ENCODE results near the gene DOCK1. TPM values are rescaled to one million over a fixed set of nuclear protein-coding genes. Genes with fewer than 3 reads are reported as not detected.

DOCK1 gene
- total RNA-seq, 1 donor from 2014 or later, result 57.8 TPM

DNA sequence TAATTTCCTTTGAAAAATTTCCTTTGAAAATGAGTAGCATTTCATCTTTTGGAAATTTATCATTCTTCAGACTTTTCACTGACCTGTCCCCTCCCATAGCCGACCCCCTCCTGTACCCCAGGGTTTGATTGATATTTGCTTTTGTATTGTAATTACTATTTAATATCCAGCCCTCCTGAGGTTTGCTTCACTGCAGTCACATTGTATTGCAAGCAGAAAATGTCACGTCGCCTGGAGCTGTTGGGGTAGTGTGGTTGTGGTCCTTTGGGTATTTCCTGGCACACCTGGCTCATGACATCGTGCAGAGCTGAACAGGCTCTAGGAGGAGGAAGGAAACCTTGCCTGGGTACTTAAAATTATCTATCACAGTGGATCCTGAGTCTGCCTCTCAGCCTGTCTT, 175.1 kb downstream of the DOCK1 start:
- TF ChIP-seq, protein P1, sequence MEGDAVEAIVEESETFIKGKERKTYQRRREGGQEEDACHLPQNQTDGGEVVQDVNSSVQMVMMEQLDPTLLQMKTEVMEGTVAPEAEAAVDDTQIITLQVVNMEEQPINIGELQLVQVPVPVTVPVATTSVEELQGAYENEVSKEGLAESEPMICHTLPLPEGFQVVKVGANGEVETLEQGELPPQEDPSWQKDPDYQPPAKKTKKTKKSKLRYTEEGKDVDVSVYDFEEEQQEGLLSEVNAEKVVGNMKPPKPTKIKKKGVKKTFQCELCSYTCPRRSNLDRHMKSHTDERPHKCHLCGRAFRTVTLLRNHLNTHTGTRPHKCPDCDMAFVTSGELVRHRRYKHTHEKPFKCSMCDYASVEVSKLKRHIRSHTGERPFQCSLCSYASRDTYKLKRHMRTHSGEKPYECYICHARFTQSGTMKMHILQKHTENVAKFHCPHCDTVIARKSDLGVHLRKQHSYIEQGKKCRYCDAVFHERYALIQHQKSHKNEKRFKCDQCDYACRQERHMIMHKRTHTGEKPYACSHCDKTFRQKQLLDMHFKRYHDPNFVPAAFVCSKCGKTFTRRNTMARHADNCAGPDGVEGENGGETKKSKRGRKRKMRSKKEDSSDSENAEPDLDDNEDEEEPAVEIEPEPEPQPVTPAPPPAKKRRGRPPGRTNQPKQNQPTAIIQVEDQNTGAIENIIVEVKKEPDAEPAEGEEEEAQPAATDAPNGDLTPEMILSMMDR (IDR thresholded peaks at IDR 0.05), result no peak
- no peak overlapping the region for H3K4me3 Mint-ChIP-seq (ENCODE audit: unreplicated experiment)
- peaks cover 29% of the 10 kb centered on the region for H3K36me3 Mint-ChIP-seq (ENCODE audit: low read depth)
- H3K27ac Mint-ChIP-seq (ENCODE audit: unreplicated experiment), result no peak overlapping the region
- no peaks in the 10 kb centered on the region for H3K9me3 Mint-ChIP-seq (ENCODE audit: low read depth)
- no peaks in the 10 kb centered on the region for H3K4me1 Mint-ChIP-seq (ENCODE audit: low read depth)
- no peak for DNase-seq (ENCODE audit: low spot score)
- no peaks in the 10 kb centered on the region for H3K27me3 Mint-ChIP-seq (ENCODE audit: low read depth)

GRCh38 chr10:127081851-127082345, 176.7 kb downstream of the DOCK1 start:
- H3K36me3 Mint-ChIP-seq (ENCODE audit: low read depth), result peaks cover 22% of the 10 kb centered on the region
- DNase-seq (ENCODE audit: low spot score), result no peak
- no peaks in the 10 kb centered on the region for H3K4me1 Mint-ChIP-seq (ENCODE audit: low read depth)
- no peak overlapping the region for H3K27ac Mint-ChIP-seq (ENCODE audit: unreplicated experiment)
- H3K9me3 Mint-ChIP-seq (ENCODE audit: low read depth), result no peaks in the 10 kb centered on the region
- no peaks in the 10 kb centered on the region for H3K27me3 Mint-ChIP-seq (ENCODE audit: low read depth)
- no peak overlapping the region for H3K4me3 Mint-ChIP-seq (ENCODE audit: unreplicated experiment)
- TF ChIP-seq, protein P1 (IDR thresholded peaks at IDR 0.05), result no peak

DNA sequence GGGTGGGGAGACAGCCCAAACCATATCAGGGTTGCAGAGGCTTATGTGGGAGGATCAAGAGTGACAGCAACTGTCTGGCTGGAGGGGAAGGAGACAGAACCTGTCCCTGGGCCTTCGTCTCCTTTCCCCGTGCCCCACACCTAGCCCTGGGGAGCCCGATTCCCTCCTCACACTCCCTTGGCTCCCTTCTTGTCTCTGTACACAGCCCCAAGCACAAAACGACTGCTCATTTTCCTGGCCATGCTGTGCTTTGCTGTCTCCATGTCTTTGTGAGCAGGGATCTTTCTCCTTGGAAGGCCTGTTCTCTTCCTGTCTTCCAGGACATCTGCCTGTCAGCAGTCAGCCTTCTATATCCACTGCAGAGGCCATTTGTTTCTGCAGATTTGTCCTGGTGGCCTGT, 177.4 kb downstream of the DOCK1 start:
- Mint-ChIP-seq H3K9me3 (ENCODE audit: low read depth) (no peaks in the 10 kb centered on the region), H3K4me3 (ENCODE audit: unreplicated experiment) (no peak overlapping the region), H3K4me1 (ENCODE audit: low read depth) (no peaks in the 10 kb centered on the region), H3K27ac (ENCODE audit: unreplicated experiment) (no peak overlapping the region), H3K27me3 (ENCODE audit: low read depth) (no peaks in the 10 kb centered on the region), H3K36me3 (ENCODE audit: low read depth) (peaks cover 21% of the 10 kb centered on the region)
- TF ChIP-seq, protein P1 (IDR thresholded peaks at IDR 0.05), result no peak
- no peak for DNase-seq (ENCODE audit: low spot score)

- Mint-ChIP-seq H3K27me3 (ENCODE audit: low read depth) (no peaks in the 10 kb centered on the region), H3K4me1 (ENCODE audit: low read depth) (no peaks in the 10 kb centered on the region), H3K9me3 (ENCODE audit: low read depth) (no peaks in the 10 kb centered on the region), H3K27ac (ENCODE audit: unreplicated experiment) (no peak overlapping the region), H3K4me3 (ENCODE audit: unreplicated experiment) (no peak overlapping the region), H3K36me3 (ENCODE audit: low read depth) (peaks cover 20% of the 10 kb centered on the region)
- TF ChIP-seq, protein P1 (IDR thresholded peaks at IDR 0.05), result no peak
- no peak for DNase-seq (ENCODE audit: low spot score)
These were observed 180.7 kb downstream of the DOCK1 start for GRCh38 chr10:127085957-127086356.

DNA sequence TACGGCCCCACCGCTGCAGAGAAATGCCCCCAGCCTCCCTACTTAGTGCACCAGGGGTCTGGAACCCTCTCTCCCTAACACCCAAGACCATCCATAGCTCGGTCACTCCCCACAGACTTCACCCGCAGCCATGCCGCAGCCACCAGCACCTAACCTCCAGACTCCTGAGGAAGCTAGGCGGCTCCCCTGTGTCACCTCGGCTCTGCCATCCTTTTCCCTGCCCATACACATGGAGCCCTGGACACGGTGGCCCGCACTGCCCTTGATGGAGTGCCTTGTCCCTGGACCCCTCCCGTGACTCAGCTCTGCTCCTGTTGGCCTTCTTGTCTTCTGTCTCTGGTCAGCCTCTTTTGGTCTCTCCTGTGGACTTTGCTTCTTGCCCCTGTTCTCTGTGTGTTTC, 183.7 kb downstream of the DOCK1 start:
- Mint-ChIP-seq H3K4me1 (ENCODE audit: low read depth) (no peaks in the 10 kb centered on the region), H3K27me3 (ENCODE audit: low read depth) (no peaks in the 10 kb centered on the region)

More for the DNA sequence above, 183.7 kb downstream of the DOCK1 start:
- DNase-seq (ENCODE audit: low spot score), result no peak
- no peaks in the 10 kb centered on the region for H3K9me3 Mint-ChIP-seq (ENCODE audit: low read depth)
- no peak overlapping the region for H3K27ac Mint-ChIP-seq (ENCODE audit: unreplicated experiment)
- TF ChIP-seq, protein P1 (IDR thresholded peaks at IDR 0.05), result no peak
- H3K36me3 Mint-ChIP-seq (ENCODE audit: low read depth), result peaks cover 11% of the 10 kb centered on the region
- H3K4me3 Mint-ChIP-seq (ENCODE audit: unreplicated experiment), result no peak overlapping the region
